DMS153 treated with DMSO at 0.1 percent for 48 hours (cell line): Measurements from ENCODE around the gene APOA1.
"Not testable (repeated sequence)": the region's sequence is repeated elsewhere in the genome, so short reads cannot be mapped to it uniquely, and the experiment has no call there.

ENCODE experiments used
- DNase-seq: peaks from one replicate; lab custom pipeline; 2025; ENCODE audit not compliant: unreplicated experiment; lab: John Stamatoyannopoulos, UW

Gene APOA1

DNA sequence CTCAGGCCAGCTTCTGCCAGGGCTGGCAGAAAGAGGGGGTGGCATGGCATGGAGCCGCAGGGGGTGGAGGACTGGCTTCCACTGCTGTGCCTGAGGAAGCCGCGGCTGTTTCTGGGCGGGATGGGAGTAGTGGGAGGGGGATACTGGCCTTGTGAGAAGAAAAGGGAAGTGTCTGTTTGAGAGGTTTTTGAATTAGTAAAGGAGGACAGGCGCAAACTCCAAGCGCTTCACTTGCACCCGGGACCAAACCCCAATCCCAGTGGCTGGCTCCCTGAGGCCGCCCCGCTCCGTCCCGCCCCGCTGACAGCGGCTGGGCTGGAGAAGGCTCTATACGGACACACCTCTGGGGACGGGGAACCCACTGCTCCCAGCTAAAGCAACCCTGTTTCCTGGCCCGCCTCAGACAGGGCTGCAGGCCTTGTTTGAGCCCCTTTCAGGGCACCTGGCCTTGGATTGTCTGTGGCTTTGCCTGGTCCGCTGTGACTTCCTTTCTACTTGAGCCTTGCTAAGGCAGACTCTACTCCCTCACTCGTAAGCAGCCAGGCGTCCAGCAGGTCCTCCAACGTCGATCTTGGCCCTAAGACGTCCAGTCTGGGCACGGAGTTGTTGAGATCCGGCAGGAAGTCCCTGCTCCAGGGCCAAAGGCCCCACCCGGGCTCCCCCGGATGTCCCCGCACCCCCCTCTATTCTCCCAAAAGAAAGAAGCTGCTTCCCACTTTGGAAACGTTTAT is 2.2 kb downstream of the APOA1 start:
- DNase-seq, result no peak

DNA sequence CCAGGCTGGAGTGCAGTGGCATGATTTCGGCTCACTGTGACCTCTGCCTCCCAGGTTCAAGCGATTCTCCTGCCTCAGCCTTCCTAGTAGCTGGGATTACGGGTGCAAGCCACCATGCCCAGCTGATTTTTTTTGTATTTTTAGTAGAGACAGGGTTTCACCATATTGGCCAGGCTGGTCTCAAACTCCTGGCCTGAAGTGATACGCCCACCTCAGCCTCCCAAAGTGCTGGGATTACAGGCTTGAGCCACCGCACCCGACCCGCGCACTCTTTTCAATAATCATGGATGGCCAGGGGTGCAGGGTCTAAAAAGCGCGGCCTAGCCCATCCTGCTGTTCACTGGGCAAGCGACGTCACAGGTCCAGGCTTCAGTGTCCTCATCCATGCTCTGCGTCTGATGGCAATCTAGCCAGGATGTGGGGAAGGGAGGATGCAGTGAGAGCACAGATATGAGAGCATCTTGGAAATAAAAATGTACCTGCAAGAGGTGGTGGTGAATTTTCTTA is 2.8 kb downstream of the APOA1 start:
- DNase-seq, result not testable (repeated sequence)

DNA sequence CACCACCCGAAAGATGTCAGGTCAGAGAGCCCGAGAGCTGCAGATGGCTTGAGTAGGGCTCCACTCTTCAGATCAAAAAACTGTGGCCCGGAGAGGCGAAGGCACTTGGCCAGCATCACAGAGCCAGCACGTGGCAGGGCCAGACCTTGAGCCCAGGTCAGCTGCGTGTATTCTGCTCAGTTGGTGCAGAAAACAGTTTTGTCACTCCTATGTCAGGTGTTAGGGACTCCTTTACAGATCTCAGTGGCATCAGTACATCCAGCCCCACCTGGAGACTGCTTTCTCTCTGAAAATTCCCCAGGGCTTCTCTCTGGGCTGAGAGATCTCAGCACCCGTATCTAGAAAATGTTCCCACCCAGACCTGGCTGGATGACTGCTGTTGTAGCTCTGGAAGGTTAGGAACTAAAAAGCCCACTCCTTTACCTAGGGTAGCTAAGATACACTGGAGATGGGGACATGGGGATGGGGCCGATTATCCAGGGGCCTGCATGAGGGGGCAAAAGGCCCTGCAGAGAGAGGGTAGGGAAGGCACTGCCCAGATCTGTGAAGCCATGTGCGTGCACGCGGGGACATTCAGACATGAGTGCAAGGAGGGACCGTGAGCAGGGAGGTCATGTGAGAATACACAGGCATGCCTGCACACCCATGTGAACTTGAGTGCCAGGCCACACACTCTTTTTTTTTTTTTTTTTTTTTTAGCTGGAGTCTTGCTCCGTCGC is 3.4 kb downstream of the APOA1 start:
- no peak for DNase-seq

DNA sequence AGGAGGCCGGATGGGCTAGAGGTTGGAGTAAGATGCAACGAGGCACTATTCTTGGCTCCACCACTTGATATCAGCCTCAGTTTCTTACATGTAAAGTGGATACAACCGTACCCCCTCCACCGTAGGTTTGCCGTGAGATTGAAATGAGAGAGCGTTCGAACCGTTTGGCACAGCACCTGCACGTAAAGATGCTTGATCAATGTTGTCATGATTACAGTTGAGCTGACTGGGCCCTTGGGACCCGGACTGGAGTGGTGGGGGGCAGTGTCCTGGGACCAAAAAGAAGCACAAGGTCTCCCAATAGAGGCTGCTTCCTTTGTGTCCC is 4.0 kb downstream of the APOA1 start:
- no peak for DNase-seq

DNA sequence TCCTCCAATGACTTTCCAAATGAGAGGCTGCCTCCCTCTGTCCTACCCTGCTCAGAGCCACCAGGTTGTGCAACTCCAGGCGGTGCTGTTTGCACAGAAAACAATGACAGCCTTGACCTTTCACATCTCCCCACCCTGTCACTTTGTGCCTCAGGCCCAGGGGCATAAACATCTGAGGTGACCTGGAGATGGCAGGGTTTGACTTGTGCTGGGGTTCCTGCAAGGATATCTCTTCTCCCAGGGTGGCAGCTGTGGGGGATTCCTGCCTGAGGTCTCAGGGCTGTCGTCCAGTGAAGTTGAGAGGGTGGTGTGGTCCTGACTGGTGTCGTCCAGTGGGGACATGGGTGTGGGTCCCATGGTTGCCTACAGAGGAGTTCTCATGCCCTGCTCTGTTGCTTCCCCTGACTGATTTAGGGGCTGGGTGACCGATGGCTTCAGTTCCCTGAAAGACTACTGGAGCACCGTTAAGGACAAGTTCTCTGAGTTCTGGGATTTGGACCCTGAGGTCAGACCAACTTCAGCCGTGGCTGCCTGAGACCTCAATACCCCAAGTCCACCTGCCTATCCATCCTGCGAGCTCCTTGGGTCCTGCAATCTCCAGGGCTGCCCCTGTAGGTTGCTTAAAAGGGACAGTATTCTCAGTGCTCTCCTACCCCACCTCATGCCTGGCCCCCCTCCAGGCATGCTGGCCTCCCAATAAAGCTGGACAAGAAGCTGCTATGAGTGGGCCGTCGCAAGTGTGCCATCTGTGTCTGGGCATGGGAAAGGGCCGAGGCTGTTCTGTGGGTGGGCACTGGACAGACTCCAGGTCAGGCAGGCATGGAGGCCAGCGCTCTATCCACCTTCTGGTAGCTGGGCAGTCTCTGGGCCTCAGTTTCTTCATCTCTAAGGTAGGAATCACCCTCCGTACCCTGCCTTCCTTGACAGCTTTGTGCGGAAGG is 4.8 kb downstream of the APOA1 start:
- no peak for DNase-seq

DNA sequence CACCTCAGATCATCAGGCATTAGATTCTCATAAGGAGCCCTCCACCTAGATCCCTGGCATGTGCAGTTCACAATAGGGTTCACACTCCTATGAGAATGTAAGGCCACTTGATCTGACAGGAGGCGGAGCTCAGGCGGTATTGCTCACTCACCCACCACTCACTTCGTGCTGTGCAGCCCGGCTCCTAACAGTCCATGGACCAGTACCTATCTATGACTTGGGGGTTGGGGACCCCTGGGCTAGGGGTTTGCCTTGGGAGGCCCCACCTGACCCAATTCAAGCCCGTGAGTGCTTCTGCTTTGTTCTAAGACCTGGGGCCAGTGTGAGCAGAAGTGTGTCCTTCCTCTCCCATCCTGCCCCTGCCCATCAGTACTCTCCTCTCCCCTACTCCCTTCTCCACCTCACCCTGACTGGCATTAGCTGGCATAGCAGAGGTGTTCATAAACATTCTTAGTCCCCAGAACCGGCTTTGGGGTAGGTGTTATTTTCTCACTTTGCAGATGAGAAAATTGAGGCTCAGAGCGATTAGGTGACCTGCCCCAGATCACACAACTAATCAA is 5.6 kb downstream of the APOA1 start:
- no peak for DNase-seq

DNA sequence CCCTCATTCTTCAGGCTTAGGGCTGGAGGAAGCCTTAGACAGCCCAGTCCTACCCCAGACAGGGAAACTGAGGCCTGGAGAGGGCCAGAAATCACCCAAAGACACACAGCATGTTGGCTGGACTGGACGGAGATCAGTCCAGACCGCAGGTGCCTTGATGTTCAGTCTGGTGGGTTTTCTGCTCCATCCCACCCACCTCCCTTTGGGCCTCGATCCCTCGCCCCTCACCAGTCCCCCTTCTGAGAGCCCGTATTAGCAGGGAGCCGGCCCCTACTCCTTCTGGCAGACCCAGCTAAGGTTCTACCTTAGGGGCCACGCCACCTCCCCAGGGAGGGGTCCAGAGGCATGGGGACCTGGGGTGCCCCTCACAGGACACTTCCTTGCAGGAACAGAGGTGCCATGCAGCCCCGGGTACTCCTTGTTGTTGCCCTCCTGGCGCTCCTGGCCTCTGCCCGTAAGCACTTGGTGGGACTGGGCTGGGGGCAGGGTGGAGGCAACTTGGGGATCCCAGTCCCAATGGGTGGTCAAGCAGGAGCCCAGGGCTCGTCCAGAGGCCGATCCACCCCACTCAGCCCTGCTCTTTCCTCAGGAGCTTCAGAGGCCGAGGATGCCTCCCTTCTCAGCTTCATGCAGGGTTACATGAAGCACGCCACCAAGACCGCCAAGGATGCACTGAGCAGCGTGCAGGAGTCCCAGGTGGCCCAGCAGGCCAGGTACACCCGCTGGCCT is 7.1 kb downstream of the APOA1 start:
- DNase-seq, result no peak

DNA sequence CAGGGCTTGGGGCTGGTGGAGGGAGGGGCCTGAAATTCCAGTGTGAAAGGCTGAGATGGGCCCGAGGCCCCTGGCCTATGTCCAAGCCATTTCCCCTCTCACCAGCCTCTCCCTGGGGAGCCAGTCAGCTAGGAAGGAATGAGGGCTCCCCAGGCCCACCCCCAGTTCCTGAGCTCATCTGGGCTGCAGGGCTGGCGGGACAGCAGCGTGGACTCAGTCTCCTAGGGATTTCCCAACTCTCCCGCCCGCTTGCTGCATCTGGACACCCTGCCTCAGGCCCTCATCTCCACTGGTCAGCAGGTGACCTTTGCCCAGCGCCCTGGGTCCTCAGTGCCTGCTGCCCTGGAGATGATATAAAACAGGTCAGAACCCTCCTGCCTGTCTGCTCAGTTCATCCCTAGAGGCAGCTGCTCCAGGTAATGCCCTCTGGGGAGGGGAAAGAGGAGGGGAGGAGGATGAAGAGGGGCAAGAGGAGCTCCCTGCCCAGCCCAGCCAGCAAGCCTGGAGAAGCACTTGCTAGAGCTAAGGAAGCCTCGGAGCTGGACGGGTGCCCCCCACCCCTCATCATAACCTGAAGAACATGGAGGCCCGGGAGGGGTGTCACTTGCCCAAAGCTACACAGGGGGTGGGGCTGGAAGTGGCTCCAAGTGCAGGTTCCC is 7.8 kb downstream of the APOA1 start, which contains the start of gene APOC3:
Gene APOC3, plus strand, starts transcription at position 383 of the 659 bp plus-strand sequence. CDS start 676 bp downstream, outside the sequence.
- no peak for DNase-seq

DNA sequence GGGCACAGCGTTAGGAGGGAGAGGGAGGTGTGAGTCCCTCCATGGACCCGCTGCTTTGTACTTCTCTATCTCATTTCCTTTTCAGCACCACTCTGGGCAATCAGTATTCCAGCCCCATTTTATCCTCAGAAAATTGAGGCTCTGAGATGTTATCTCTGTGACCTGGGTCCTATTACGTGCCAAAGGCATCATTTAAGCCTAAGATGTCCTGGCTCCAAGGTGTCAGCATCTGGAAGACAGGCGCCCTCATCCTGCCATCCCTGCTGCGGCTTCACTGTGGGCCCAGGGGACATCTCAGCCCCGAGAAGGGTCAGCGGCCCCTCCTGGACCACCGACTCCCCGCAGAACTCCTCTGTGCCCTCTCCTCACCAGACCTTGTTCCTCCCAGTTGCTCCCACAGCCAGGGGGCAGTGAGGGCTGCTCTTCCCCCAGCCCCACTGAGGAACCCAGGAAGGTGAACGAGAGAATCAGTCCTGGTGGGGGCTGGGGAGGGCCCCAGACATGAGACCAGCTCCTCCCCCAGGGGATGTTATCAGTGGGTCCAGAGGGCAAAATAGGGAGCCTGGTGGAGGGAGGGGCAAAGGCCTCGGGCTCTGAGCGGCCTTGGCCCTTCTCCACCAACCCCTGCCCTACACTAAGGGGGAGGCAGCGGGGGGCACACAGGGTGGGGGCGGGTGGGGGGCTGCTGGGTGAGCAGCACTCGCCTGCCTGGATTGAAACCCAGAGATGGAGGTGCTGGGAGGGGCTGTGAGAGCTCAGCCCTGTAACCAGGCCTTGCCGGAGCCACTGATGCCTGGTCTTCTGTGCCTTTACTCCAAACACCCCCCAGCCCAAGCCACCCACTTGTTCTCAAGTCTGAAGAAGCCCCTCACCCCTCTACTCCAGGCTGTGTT is 8.5 kb downstream of the APOA1 start:
- DNase-seq, result no peak

DNA sequence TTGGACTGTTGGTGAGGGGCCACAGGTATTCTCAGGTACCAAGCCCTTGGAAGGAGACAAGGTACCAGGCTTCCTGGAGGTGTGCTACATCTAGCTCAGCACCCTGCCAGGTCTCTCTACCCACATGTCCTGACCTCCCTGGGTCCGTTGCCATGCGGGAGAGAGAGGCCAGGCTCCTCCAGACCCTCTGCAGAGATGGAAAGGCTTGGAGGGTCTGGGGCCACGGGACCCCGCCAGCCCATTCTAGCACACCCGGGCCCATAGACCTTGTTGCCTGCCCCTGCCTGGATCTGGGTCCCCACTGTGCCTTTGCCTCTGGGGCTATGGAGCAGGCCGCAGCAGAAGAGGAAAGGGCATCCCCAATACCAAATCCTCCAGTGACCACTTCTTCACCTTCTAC is 10.0 kb downstream of the APOA1 start:
- DNase-seq, result no peak

DNA sequence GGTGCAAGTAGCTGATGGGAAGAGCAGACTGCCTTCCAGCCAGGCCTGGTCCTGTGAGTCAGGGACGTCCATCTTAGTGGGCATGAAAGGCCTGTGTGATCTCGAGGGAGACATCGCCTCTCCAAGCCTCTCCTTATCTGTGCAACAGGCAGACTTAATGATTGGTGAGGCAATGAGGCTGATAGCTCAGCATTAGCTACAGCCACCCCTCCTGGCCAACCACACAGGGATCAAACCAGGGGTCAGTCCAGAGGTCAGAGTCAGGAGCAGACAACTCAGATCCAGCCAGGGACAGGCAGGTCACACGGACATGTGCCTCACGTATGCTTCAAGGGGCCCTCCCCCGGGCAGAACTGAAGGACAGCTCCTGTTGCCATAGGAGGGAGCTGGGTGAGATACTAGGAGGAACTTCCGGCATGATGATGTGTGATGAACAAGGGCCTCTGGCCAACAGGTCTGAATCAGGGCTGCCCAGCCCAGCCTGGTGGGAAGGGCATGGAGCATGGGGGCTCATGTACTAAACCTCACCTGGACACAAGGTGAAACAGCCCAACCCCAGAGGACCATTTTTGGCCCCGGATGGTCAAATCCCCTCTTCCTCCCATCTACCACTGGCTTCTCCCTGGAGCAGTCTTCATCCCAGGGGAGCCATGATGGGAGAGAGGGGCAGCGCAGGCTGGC is 10.5 kb downstream of the APOA1 start:
- no peak for DNase-seq

DNA sequence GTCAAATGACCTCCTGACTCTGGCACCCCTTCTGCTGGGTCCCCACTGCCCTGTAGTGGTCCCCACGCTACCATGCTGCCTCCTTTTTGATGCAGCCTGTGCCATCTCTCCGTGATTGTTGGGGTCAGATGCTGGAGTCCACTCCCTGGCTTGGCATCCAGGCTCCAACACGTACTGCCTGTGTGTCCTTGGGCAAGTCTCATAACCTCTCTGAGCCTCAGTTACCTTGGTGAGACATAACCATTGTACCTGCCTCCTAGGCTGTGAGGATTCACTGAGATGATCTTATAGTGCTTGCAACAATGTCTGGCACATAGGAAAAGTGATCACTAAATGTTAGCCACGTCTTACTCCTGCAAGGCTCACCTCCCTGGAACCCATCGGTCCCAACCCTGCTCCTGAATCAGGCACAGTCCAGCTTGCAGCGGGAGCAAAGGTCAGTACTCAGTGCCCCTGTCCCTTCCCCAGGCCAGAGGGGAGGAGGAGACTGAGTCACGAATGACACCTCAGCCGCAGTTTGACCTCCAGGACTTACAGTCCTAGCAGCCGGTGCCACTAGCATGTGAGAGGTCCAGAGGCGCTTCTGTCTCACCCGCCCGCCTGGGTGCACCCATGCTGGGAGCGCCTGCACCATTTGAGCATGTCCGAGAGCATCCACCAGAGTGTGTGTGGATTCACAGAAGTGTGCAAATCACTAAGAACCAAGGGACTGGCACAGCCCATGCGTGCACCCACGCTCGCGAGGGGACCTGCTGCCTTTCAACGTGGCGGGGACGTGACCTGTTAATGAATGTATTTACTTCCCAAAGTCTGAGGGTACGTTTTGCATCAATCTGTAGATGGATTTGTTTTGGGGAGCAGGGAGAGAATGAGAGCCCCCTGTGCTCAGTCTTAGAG is 11.3 kb downstream of the APOA1 start:
- DNase-seq, result no peak

DNA sequence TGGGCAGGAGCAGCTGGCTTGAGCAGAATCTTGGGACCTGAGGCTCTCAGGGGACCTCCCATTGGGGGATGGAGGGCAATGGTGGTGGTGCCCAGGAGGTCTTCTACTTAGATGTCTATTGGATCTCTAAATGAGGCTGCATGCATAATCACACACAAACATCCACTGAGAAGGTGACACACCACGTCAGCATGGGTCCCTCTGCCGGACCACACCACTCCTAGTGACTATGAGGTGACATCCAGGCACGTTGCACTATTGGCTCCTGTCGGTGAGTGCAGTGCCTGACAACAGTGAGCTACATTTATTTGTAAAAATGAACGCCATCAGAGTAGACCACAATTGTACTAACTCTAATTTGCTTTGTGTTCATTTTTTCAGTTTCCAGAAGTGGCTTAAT is 12.0 kb downstream of the APOA1 start:
- DNase-seq, result no peak

DNA sequence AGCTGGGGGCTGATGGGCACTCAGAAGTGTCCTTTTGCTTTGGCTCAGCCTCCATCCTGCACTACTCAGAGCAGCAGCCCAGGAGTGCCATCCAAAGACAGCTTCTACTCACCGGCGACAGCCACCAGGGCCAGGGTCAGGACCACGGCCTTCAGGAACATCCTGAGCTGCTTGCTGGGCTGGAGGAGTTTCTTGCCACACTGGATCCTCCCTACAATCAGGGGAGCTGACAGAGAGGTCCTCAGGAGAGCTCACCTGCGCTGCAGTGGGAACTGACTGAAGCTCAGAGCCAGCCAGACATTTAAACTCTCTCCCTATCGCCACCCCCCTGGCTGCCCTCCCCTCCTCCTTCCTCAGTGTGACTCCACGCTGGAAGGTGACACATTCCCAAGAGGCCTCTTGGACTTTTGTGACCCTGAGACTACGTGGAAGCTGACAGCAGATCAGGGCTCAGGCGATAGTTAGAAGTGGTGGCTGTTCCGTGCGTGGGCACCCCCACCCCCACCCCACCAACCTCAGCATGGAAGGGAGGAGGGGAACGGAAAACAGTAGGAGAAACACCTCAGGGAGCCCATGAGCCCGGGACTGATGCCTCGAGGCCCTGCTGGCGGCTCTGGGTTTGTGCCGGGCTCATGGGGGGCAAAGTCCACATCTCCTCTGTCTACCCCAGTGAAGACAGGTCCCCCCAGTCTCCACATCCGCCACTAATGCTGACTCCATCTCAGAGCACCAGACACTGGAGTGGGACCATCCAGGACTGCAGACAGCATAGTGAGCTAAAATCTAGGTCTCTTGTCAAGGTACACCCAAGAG is 14.2 kb downstream of the APOA1 start, which contains the start of gene APOA4:
Gene APOA4, minus strand, starts transcription at position 274 of the 813 bp plus-strand sequence. Its CDS starts 113 bp downstream, at position 161.
- no peak for DNase-seq

DNA sequence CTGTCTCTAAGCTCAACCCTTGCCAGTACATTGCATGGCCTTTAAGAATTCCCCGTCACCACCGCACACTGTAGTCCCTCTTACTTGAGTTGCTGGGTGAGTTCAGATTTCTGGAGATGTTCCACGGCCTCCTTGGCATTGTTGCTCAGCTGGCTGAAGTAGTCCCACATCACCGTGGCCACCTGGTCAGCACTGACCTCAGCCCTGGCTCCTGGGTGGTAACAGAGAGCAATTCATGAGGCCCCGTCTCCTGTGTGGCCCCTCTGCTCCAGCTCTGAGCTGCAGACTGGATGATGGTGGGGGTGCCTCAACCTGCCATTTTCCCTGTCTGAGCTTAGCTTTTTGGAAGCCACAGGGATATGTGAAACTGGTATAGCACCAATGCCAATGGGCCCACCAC is 14.8 kb downstream of the APOA1 start:
- no peak for DNase-seq
